OCI-LY3 (cell line): Measurements from ENCODE around the gene CYP24A1.

Source experiments
- CTCF ChIP-seq: fragments of 200-600, 300-600 bp; sonication (generic); IDR thresholded peaks from 2 replicates; pipeline ENCODE4 v1.5.1; 2014; ENCODE audit warnings: antibody characterized with exemption, low read length, low read depth
- EZH2phosphoT487 ChIP-seq: fragments of 200-600 bp; shearing (Covaris generic); IDR thresholded peaks from 2 replicates; pipeline ENCODE4 v1.6.1; 2018; ENCODE audit warnings: antibody characterized with exemption, mixed run types, low read depth

DNA sequence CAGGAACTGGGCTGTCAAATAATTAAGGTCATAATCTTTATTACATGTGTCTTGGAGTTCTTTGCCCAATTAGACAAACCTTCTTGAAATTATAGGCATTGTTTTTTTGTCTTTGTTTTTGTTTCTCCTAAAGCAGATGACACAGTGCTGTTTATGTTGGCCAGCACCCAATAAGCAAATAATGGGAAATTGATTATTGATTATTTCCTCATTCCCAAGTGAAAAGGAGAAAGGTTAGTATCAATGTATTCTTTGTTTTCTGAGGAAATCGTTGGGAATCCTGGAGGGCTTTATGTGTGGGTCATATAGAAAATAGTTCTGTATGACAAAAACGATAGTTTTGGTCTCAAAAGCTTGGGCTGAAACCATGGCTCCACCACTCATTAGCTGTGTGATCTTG is 4.5 kb upstream of the CYP24A1 start:
- TF ChIP-seq CTCF (no peak), EZH2phosphoT487 (no peak)
